Measurements from ENCODE around the gene SKI. TPM values are rescaled to one million over a fixed set of nuclear protein-coding genes. Genes with fewer than 3 reads are reported as not detected.

Gene SKI
- total and polyA plus RNA-seq, 5 donors from 2014 or later, result 0.25 to 218 (median 0.35) TPM

DNA sequence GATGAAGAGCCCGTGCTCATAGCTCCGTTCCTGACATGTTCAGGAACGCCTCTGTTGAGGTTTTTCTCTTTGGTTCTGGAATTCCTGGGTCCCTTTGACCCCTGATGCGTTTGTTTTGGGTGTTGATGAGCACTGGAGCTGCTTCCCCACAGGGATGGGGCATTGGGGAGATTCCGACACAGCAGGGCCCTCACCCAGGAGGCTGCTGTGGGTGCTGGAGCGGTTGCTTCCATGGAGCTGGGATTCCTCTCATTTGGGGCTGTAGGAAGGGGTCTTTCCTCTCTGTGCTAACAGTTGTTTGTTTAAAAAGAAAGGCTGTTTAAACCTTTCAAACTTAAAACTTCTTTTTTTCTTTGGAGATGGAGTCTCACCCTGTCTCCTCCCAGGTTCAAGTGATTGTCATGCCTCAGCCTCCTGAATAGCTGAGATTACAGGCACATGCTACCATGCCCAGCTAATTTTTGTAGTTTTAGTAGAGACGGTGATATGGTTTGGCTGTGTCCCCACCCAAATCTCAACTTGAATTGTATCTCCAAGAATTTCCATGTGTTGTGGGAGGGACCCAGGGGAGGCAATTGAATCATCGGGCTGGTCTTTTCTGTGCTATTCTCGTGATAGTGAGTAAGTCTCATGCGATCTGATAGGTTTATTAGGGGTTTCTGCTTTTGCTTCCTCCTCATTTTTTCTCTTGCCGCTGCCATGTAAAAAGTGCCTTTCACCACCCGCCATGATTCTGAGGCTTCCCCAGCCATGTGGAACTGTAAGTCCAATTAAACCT, 48.9 kb downstream of the SKI start:
- ATAC-seq (ENCODE audit: low read depth in 2 of 2) (no peak), DNase-seq (no peak)
- H3K36me3 Mint-ChIP-seq, result peaks cover 3% of the 10 kb centered on the region
- H3K36me3 ChIP-seq (ENCODE audit: control insufficient read depth, insufficient read depth, low read length), result no peaks in the 10 kb centered on the region
- H3K27me3 Mint-ChIP-seq, result no peaks in the 10 kb centered on the region
- H3K27ac Mint-ChIP-seq, result peak overlapping the region; percentile 51 to 94 (median 72)
- H3K4me3 ChIP-seq (ENCODE audit: low read depth, low read length), result no peak overlapping the region
- no peaks in the 10 kb centered on the region for H3K9me3 ChIP-seq (ENCODE audit: control insufficient read depth in 2 of 2, low read length in 2 of 2)
- peaks cover 56% of the 10 kb centered on the region for H3K4me1 ChIP-seq (ENCODE audit: control insufficient read depth, insufficient read depth, low read length, poor library complexity, severe bottlenecking)
- peaks cover 0 to 64% (median 24%) of the 10 kb centered on the region in 4 donors for H3K4me1 Mint-ChIP-seq
- peak overlapping the region in 2 of 4 donors; percentile 41 to 78 for H3K4me3 Mint-ChIP-seq
- H3K27me3 ChIP-seq (ENCODE audit: control insufficient read depth, insufficient read depth, low read length), result no peaks in the 10 kb centered on the region
- no peaks in the 10 kb centered on the region for H3K9me3 Mint-ChIP-seq
- no peak overlapping the region for H3K27ac ChIP-seq (ENCODE audit: insufficient read depth, low read length, poor library complexity, severe bottlenecking)

DNA sequence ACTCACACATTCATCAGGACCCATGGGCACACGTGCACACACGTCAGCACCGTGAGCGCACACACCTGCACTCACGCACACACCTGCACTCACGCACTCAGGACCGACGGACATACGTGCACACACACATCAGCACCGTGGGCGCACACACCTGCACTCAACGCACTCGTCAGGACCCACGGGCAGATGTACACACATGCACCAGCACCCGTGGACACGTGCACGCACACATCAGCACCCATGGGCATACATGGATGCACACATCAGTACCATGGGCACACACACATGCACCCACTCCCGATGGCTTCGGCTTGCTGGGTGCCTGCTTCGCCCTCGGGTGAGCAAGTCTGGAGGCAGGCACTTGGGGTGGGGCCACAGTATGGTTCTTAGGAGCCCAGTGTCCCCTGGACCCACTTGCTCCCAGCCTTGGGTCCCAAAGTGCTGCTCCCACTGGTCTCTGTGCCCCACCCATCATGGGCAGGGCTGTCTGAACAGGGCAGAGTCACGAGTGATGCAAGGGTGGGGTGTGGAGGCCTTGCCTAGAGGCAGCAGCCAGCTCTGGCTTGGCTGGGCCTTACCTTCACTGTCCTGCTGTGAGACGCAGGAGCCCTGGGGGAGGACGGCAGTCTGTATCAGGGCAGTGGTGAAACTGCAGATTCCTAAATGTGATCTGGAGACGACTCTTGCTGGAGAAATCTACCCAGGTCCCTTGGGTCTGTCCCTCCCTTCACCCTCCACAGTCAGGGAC, 49.8 kb downstream of the SKI start:
- peak overlapping the region in 1 of 4 donors; percentile 78 for H3K4me3 Mint-ChIP-seq
- no peaks in the 10 kb centered on the region for H3K27me3 Mint-ChIP-seq
- peaks cover 3% of the 10 kb centered on the region for H3K36me3 Mint-ChIP-seq
- Histone ChIP-seq H3K27ac (ENCODE audit: insufficient read depth, low read length, poor library complexity, severe bottlenecking) (no peak overlapping the region), H3K4me3 (ENCODE audit: low read depth, low read length) (no peak overlapping the region), H3K27me3 (ENCODE audit: control insufficient read depth, insufficient read depth, low read length) (no peaks in the 10 kb centered on the region), H3K4me1 (ENCODE audit: control insufficient read depth, insufficient read depth, low read length, poor library complexity, severe bottlenecking) (peaks cover 48% of the 10 kb centered on the region), H3K9me3 (ENCODE audit: control insufficient read depth in 2 of 2, low read length in 2 of 2) (no peaks in the 10 kb centered on the region), H3K36me3 (ENCODE audit: control insufficient read depth, insufficient read depth, low read length) (no peaks in the 10 kb centered on the region)
- ATAC-seq (ENCODE audit: low read depth in 2 of 2), result no peak
- H3K27ac Mint-ChIP-seq, result peak overlapping the region in 2 of 3 donors; percentile 51 to 72
- no peaks in the 10 kb centered on the region for H3K9me3 Mint-ChIP-seq
- peaks cover 0 to 57% (median 21%) of the 10 kb centered on the region in 4 donors for H3K4me1 Mint-ChIP-seq
- no peak for DNase-seq

DNA sequence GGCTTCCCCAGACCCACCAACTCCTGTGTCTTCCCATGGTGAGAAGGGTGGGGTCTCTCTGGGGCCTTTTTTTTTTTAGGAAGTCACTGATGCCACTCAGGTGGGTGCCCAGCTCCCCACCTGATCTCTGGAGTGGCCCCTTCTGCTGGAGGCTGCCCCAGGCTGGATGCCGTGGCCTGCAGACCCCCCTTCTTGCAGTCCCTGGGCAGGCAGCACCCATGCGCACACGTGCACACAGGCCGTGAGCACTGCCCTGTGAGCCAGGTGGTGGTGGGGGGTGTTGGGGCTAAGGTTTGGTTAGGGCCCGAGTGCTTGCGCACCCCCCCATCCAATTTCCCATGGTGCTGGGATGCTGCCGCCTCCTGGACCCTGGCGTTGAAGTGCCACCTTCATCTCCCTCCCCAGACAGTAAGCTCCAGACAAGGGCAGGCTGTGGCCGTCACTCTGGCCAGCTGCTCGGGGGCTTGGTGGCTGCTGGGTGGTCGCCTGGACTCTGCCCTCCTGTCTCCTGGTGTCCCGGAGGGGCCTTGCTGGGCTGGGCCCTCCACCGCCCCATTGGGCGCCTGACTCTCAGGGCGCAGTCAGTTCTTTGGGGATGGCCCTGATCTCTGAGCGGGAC, 50.6 kb downstream of the SKI start:
- H3K9me3 Mint-ChIP-seq, result no peaks in the 10 kb centered on the region
- H3K36me3 Mint-ChIP-seq, result peaks cover 3% of the 10 kb centered on the region
- no peak overlapping the region for H3K4me3 Mint-ChIP-seq
- no peak overlapping the region for H3K27ac ChIP-seq (ENCODE audit: insufficient read depth, low read length, poor library complexity, severe bottlenecking)
- H3K9me3 ChIP-seq (ENCODE audit: control insufficient read depth in 2 of 2, low read length in 2 of 2), result no peaks in the 10 kb centered on the region
- no peak overlapping the region for H3K4me3 ChIP-seq (ENCODE audit: low read depth, low read length)
- H3K27me3 Mint-ChIP-seq, result no peaks in the 10 kb centered on the region
- DNase-seq, result no peak
- no peaks in the 10 kb centered on the region for H3K36me3 ChIP-seq (ENCODE audit: control insufficient read depth, insufficient read depth, low read length)
- no peaks in the 10 kb centered on the region for H3K27me3 ChIP-seq (ENCODE audit: control insufficient read depth, insufficient read depth, low read length)
- ATAC-seq (ENCODE audit: low read depth in 2 of 2), result no peak
- peaks cover 43% of the 10 kb centered on the region for H3K4me1 ChIP-seq (ENCODE audit: control insufficient read depth, insufficient read depth, low read length, poor library complexity, severe bottlenecking)
- H3K27ac Mint-ChIP-seq, result peak overlapping the region in 1 of 3 donors; percentile 32
- H3K4me1 Mint-ChIP-seq, result peaks cover 0 to 56% (median 19%) of the 10 kb centered on the region in 4 donors

DNA sequence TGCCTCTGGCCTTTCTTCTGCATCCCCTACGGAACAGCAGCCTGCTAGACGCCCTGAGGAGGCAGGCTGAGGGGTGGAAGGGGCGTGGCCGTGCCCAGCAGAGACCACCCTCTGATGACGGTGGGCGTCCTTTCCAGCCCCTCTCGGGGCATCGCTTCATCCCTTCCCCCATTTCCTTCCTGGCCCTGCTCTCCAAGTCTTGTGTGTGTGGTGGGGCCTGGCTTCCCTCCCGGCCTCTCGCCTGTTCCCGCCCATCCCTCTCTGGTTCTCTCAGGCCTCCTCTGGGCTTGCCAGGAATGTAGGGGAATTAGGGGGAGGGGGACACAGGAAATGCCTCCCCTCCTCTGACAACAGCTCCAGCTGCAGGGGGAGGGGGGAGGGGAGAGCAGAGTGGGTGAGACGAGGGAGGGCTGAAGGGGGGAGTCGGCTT, 51.1 kb downstream of the SKI start:
- Histone ChIP-seq H3K27ac (ENCODE audit: insufficient read depth, low read length, poor library complexity, severe bottlenecking) (no peak overlapping the region), H3K27me3 (ENCODE audit: control insufficient read depth, insufficient read depth, low read length) (no peaks in the 10 kb centered on the region), H3K36me3 (ENCODE audit: control insufficient read depth, insufficient read depth, low read length) (no peaks in the 10 kb centered on the region), H3K9me3 (ENCODE audit: control insufficient read depth in 2 of 2, low read length in 2 of 2) (no peaks in the 10 kb centered on the region), H3K4me1 (ENCODE audit: control insufficient read depth, insufficient read depth, low read length, poor library complexity, severe bottlenecking) (peaks cover 44% of the 10 kb centered on the region), H3K4me3 (ENCODE audit: low read depth, low read length) (no peak overlapping the region)
- H3K4me3 Mint-ChIP-seq, result no peak overlapping the region
- peak overlapping the region in 1 of 3 donors; percentile 11 for H3K27ac Mint-ChIP-seq
- H3K9me3 Mint-ChIP-seq, result no peaks in the 10 kb centered on the region
- H3K27me3 Mint-ChIP-seq, result no peaks in the 10 kb centered on the region
- peaks cover 0 to 53% (median 19%) of the 10 kb centered on the region in 4 donors for H3K4me1 Mint-ChIP-seq
- peaks cover 3% of the 10 kb centered on the region for H3K36me3 Mint-ChIP-seq
- ATAC-seq (ENCODE audit: low read depth in 2 of 2) (no peak), DNase-seq (no peak)

DNA sequence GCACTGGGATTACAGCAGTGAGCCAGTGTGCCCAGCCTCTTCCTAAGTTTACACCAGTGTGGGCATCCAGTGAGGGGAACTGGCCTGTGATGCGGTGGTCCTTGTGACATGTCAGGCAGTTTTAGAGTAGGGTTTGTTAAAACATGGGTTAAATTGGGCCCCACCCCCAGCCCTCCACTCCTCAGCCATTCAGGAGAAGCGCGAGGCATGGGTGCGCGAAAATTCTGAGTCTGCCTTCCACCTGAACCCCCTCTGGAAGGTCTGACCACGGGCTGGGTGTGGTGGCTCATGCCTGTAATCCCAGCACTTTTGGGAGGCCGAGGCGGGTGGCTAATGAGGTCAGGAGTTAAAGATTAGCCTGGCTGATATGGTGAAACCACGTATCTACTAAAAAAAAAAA, 51.7 kb downstream of the SKI start:
- Mint-ChIP-seq H3K27me3 (no peaks in the 10 kb centered on the region), H3K4me3 (no peak overlapping the region), H3K36me3 (peaks cover 3% of the 10 kb centered on the region), H3K9me3 (no peaks in the 10 kb centered on the region), H3K4me1 (peaks cover 0 to 51% (median 18%) of the 10 kb centered on the region in 4 donors), H3K27ac (no peak overlapping the region)
- no peaks in the 10 kb centered on the region for H3K27me3 ChIP-seq (ENCODE audit: control insufficient read depth, insufficient read depth, low read length)
- H3K4me3 ChIP-seq (ENCODE audit: low read depth, low read length), result no peak overlapping the region
- H3K36me3 ChIP-seq (ENCODE audit: control insufficient read depth, insufficient read depth, low read length), result no peaks in the 10 kb centered on the region
- H3K4me1 ChIP-seq (ENCODE audit: control insufficient read depth, insufficient read depth, low read length, poor library complexity, severe bottlenecking), result peaks cover 43% of the 10 kb centered on the region
- DNase-seq, result no peak
- ATAC-seq (ENCODE audit: low read depth in 2 of 2), result no peak
- H3K9me3 ChIP-seq (ENCODE audit: control insufficient read depth in 2 of 2, low read length in 2 of 2), result no peaks in the 10 kb centered on the region
- no peak overlapping the region for H3K27ac ChIP-seq (ENCODE audit: insufficient read depth, low read length, poor library complexity, severe bottlenecking)

DNA sequence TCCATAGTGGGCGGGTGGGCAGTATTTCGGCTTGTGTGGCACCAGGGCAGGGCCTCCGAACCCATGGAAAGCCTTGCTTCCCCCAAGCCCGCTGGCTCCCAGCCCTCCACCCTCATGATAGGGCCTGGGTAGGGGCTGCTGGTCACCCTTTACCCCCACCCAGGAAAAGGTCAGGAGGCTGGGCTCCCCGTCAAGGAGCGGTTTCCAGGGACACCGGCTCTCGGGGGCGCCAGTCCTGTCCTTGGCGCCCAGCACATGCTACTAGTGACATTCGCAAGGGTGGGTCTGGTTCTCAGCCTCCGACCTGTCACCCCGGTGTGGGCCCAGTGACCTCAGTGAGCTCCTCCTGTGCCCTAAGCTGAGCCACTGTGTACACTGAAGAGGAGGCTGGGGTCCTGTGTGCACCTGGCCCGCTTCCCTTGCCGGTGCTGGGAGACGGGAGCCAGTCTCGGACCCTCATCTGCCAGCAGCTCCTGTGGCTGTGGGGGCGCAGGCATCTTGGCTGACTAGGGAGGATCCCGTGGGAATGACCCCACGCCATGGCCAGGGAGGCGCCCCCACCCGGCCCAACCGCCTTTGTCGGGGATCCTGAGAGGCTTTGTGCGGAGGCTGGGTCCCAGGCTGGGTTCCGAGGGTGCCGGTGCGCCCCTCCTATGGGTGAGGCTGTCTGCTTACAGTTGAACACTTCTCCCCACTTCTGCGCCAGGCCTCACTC, 54.6 kb downstream of the SKI start:
- Mint-ChIP-seq H3K4me3 (no peak overlapping the region), H3K27ac (no peak overlapping the region), H3K9me3 (no peaks in the 10 kb centered on the region), H3K36me3 (no peaks in the 10 kb centered on the region), H3K4me1 (peaks cover 0 to 37% (median 5%) of the 10 kb centered on the region in 4 donors), H3K27me3 (no peaks in the 10 kb centered on the region)
- Histone ChIP-seq H3K9me3 (ENCODE audit: control insufficient read depth in 2 of 2, low read length in 2 of 2) (no peaks in the 10 kb centered on the region), H3K27ac (ENCODE audit: insufficient read depth, low read length, poor library complexity, severe bottlenecking) (no peak overlapping the region), H3K36me3 (ENCODE audit: control insufficient read depth, insufficient read depth, low read length) (no peaks in the 10 kb centered on the region), H3K27me3 (ENCODE audit: control insufficient read depth, insufficient read depth, low read length) (no peaks in the 10 kb centered on the region), H3K4me3 (ENCODE audit: low read depth, low read length) (no peak overlapping the region), H3K4me1 (ENCODE audit: control insufficient read depth, insufficient read depth, low read length, poor library complexity, severe bottlenecking) (peaks cover 28% of the 10 kb centered on the region)
- ATAC-seq (ENCODE audit: low read depth in 2 of 2) (no peak), DNase-seq (no peak)

DNA sequence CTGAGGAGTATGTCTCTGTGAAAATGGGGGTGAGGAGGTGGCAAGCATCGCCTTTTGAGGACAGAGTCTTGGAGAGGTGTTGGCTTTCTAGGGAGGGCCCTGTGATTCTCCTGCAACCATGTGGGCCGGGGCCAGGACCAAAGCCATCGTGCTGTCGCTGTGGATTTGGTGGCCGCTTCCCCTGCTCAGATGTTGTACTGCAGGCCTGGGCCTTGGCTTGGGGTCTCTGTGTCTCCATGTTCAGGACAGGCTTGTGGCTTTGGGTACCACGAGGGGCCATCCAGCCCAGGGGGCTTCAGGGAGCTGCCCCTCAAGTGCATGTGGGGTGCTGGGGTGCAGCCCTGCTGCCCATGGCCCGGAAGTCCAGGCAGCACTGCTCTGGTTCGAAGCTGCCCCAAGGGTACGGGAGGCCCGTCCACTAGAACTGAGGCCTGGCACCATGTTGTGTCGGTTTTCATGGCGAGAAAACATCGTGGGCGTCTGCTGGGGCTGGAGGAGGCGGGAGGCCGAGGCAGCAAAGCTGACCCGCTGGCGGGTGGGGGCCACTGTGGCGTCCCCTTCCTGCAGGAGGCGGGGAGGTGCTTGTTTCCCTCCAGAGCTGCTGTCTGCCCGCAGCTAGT, 55.4 kb downstream of the SKI start:
- Histone ChIP-seq H3K9me3 (ENCODE audit: control insufficient read depth in 2 of 2, low read length in 2 of 2) (no peaks in the 10 kb centered on the region), H3K4me3 (ENCODE audit: low read depth, low read length) (no peak overlapping the region), H3K4me1 (ENCODE audit: control insufficient read depth, insufficient read depth, low read length, poor library complexity, severe bottlenecking) (peaks cover 28% of the 10 kb centered on the region), H3K27ac (ENCODE audit: insufficient read depth, low read length, poor library complexity, severe bottlenecking) (peak overlapping the region; percentile 14), H3K27me3 (ENCODE audit: control insufficient read depth, insufficient read depth, low read length) (no peaks in the 10 kb centered on the region), H3K36me3 (ENCODE audit: control insufficient read depth, insufficient read depth, low read length) (no peaks in the 10 kb centered on the region)
- Mint-ChIP-seq H3K4me3 (peak overlapping the region in 1 of 4 donors; percentile 28), H3K9me3 (no peaks in the 10 kb centered on the region), H3K27ac (no peak overlapping the region), H3K27me3 (no peaks in the 10 kb centered on the region), H3K36me3 (no peaks in the 10 kb centered on the region), H3K4me1 (peaks cover 0 to 38% (median 10%) of the 10 kb centered on the region in 4 donors)
- DNase-seq, result no peak
- ATAC-seq (ENCODE audit: low read depth in 2 of 2), result no peak
